Karpas-422 (cell line): ENCODE results near the gene TMEM51. TPM values are rescaled to one million over a fixed set of nuclear protein-coding genes. Genes with fewer than 3 reads are reported as not detected.

ENCODE experiments used
- DNase-seq: peaks from one replicate; pipeline ENCODE4 v3.0.0-alpha.2; 2015
- H2AFZ ChIP-seq: fragments of 200-600 bp; sonication (generic); 2 replicates; pipeline ENCODE4 v1.6.1; 2014; ENCODE audit warnings: antibody characterized with exemption, low read length, mixed read lengths
- H3K27ac ChIP-seq: fragments of 200-600 bp; sonication (generic); 2 replicates; pipeline ENCODE4 v1.5.1; 2014; ENCODE audit warnings: mild to moderate bottlenecking, low read length, moderate library complexity
- H3K27me3 ChIP-seq: fragments of 200-600 bp; sonication (generic); 2 replicates; pipeline ENCODE4 v1.6.1; 2014; ENCODE audit warnings: low read length, mixed read lengths
- H3K36me3 ChIP-seq: fragments of 200-600 bp; sonication (generic); 2 replicates; pipeline ENCODE4 v1.6.1; 2014; ENCODE audit warnings: low read length, mixed read lengths; ENCODE audit not compliant: insufficient read depth
- H3K4me1 ChIP-seq: fragments of 200-600 bp; sonication (generic); 2 replicates; pipeline ENCODE4 v1.6.1; 2014; ENCODE audit warnings: mild to moderate bottlenecking, low read length, mixed read lengths
- H3K4me2 ChIP-seq: fragments of 200-600 bp; sonication (generic); 2 replicates; pipeline ENCODE4 v1.6.1; 2014; ENCODE audit warnings: low read length, low read depth, mild to moderate bottlenecking; ENCODE audit not compliant: poor library complexity, severe bottlenecking
- H3K4me3 ChIP-seq: fragments of 200-600 bp; sonication (generic); 2 replicates; pipeline ENCODE4 v1.5.1; 2014; ENCODE audit warnings: mild to moderate bottlenecking, antibody characterized with exemption, low read length, mixed read lengths
- H3K79me2 ChIP-seq: fragments of 200-600 bp; sonication (generic); 2 replicates; pipeline ENCODE4 v1.6.1; 2014; ENCODE audit warnings: mild to moderate bottlenecking, low read length, mixed read lengths
- H3K9ac ChIP-seq: fragments of 200-600 bp; sonication (generic); 2 replicates; pipeline ENCODE4 v1.6.0; 2014; ENCODE audit warnings: low read length
- H3K9me2 ChIP-seq: fragments of 200-600 bp; sonication (generic), shearing (Covaris generic); replicated peaks from 2 replicates; pipeline ENCODE4 v1.6.0; 2014; ENCODE audit warnings: mild to moderate bottlenecking, low read length, moderate library complexity; ENCODE audit not compliant: insufficient read depth
- H3K9me3 ChIP-seq: fragments of 300-700, 200-600 bp; sonication (generic); 2 replicates; pipeline ENCODE4 v1.6.1; 2014; ENCODE audit warnings: low read length, mixed read lengths
- H4K20me1 ChIP-seq: fragments of 200-600 bp; sonication (generic); 2 replicates; pipeline ENCODE4 v1.6.1; 2014; ENCODE audit warnings: mild to moderate bottlenecking, antibody characterized with exemption, low read length, low read depth; ENCODE audit not compliant: insufficient read depth
- total RNA-seq: library from RNA; depleted of rRNA; stranded (reverse); fragments of >200 nt; shearing (Covaris generic); gene quantifications from 2 replicates; pipeline ENCODE4 v1.2.3, GENCODE V29; 2014; ENCODE audit warnings: low replicate concordance

Gene TMEM51
- total RNA-seq, 1 experiment from 2014 or later = not detected

DNA sequence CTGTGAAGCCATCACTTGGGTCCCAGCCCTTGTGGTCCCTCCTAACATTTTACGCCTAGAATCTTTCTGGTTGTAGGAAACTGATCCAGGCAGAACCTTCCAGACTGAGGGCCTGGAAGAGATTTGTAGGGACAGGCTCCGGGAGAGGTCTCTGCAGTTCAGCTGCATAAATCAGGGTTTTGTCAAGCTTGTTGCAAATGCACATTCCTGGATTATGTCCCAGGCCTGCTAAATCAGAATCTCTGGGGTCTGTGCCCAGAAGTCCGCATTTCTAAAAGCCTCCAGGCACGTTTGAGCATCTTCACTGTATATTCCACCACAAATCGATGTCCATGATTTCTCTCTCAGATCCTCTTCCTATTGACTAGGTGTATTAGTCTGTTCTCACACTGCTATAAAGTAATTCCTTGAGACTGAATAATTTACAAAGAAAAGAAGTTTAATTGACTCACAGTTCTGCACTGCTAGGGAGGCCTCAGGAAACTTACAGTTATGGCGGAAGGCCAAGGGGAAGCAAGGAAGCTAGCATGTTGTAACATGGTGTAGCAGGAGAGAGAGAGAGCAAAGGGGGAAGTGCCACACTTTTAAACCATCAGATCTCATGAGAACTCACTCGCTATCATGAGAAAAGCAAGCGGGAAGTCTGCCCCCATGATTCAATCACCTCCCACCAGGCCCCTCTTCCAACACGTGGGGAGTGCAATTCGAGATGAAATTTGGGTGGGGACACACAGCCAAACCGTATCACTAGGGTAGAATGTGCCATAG is 92.2 kb downstream of the TMEM51 start:
- H4K20me1 ChIP-seq = no peaks in the 10 kb centered on the region
- no peak overlapping the region for H3K4me3 ChIP-seq
- no peaks in the 10 kb centered on the region for H3K79me2 ChIP-seq
- no peak overlapping the region for H3K4me2 ChIP-seq
- H3K4me1 ChIP-seq = no peaks in the 10 kb centered on the region
- H3K9ac ChIP-seq = no peak overlapping the region
- H3K27ac ChIP-seq = no peak overlapping the region
- H2AFZ ChIP-seq = no peak overlapping the region
- H3K9me2 ChIP-seq = no peaks in the 10 kb centered on the region
- no peak for DNase-seq
- H3K27me3 ChIP-seq = no peaks in the 10 kb centered on the region
- H3K36me3 ChIP-seq = no peaks in the 10 kb centered on the region
- no peaks in the 10 kb centered on the region for H3K9me3 ChIP-seq

- no peaks in the 10 kb centered on the region for H3K36me3 ChIP-seq
- H3K4me1 ChIP-seq = no peaks in the 10 kb centered on the region
- H3K9ac ChIP-seq = no peak within 1 kb of the TSS
- no peak within 1 kb of the TSS for H3K27ac ChIP-seq
- no peak for DNase-seq
- no peaks in the 10 kb centered on the region for H3K27me3 ChIP-seq
- no peak within 1 kb of the TSS for H3K4me2 ChIP-seq
- H3K4me3 ChIP-seq = no peak within 1 kb of the TSS
- no peaks in the 10 kb centered on the region for H3K79me2 ChIP-seq
- no peaks in the 10 kb centered on the region for H4K20me1 ChIP-seq
- H3K9me2 ChIP-seq = no peaks in the 10 kb centered on the region
- no peaks in the 10 kb centered on the region for H3K9me3 ChIP-seq
- no peak within 1 kb of the TSS for H2AFZ ChIP-seq
These were observed 93.5 kb downstream of the TMEM51 start, which contains the start of gene FHAD1 for GRCh38 chr1:15246960-15247614. Gene FHAD1 (plus strand): TSS chr1:15247223. CDS start chr1:15251785, 4,562 bp downstream.

GRCh38 chr1:15248216-15248615 is 94.7 kb downstream of the TMEM51 start:
- Histone ChIP-seq H3K4me1 (no peaks in the 10 kb centered on the region), H3K4me2 (no peak overlapping the region), H3K36me3 (no peaks in the 10 kb centered on the region), H3K9me3 (no peaks in the 10 kb centered on the region), H3K27ac (no peak overlapping the region), H4K20me1 (no peaks in the 10 kb centered on the region), H3K9me2 (no peaks in the 10 kb centered on the region), H2AFZ (no peak overlapping the region), H3K9ac (no peak overlapping the region), H3K79me2 (no peaks in the 10 kb centered on the region), H3K27me3 (no peaks in the 10 kb centered on the region), H3K4me3 (no peak overlapping the region)
- no peak for DNase-seq

- H3K27ac ChIP-seq = no peak overlapping the region
- H3K27me3 ChIP-seq = no peaks in the 10 kb centered on the region
- no peak overlapping the region for H3K4me2 ChIP-seq
- H3K79me2 ChIP-seq = no peaks in the 10 kb centered on the region
- no peak overlapping the region for H3K9ac ChIP-seq
- H3K4me1 ChIP-seq = no peaks in the 10 kb centered on the region
- no peak overlapping the region for H2AFZ ChIP-seq
- no peaks in the 10 kb centered on the region for H3K36me3 ChIP-seq
- H4K20me1 ChIP-seq = no peaks in the 10 kb centered on the region
- H3K4me3 ChIP-seq = no peak overlapping the region
- H3K9me3 ChIP-seq = no peaks in the 10 kb centered on the region
- no peaks in the 10 kb centered on the region for H3K9me2 ChIP-seq
- no peak for DNase-seq
These were observed 95.5 kb downstream of the TMEM51 start for GRCh38 chr1:15249081-15249480.

GRCh38 chr1:15251857-15252835 is 98.6 kb downstream of the TMEM51 start:
- Histone ChIP-seq H3K9ac (no peak overlapping the region), H3K79me2 (no peaks in the 10 kb centered on the region), H3K4me2 (no peak overlapping the region), H3K36me3 (no peaks in the 10 kb centered on the region), H3K27me3 (no peaks in the 10 kb centered on the region), H3K4me1 (no peaks in the 10 kb centered on the region), H3K4me3 (no peak overlapping the region), H3K27ac (no peak overlapping the region), H4K20me1 (no peaks in the 10 kb centered on the region), H3K9me3 (no peaks in the 10 kb centered on the region), H2AFZ (no peak overlapping the region), H3K9me2 (no peaks in the 10 kb centered on the region)
- DNase-seq = no peak

DNA sequence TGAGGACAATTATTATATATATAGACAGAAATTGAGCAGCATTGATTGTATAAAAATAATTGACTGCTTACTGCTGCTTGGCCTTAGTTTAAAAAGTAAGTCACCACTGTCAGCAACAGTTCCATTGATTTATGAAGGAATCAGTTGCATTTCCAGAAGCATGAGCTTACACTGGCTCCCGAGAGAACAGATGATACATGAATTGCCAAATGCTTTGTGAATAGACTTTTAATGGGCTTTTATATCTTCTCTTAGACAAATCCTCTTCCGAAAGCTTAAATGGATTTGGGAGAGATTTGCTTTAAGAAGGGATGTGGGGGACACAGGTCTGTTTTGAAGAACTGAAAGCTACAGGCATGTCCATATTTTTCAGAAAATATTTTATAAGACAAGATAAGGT is 101.0 kb downstream of the TMEM51 start:
- Histone ChIP-seq H3K9me2 (no peaks in the 10 kb centered on the region), H3K4me3 (no peak overlapping the region), H3K9ac (no peak overlapping the region), H3K4me1 (no peaks in the 10 kb centered on the region), H3K9me3 (no peaks in the 10 kb centered on the region), H3K27me3 (no peaks in the 10 kb centered on the region), H2AFZ (no peak overlapping the region), H3K27ac (no peak overlapping the region), H3K79me2 (no peaks in the 10 kb centered on the region), H3K36me3 (no peaks in the 10 kb centered on the region), H3K4me2 (no peak overlapping the region), H4K20me1 (no peaks in the 10 kb centered on the region)
- DNase-seq = no peak

DNA sequence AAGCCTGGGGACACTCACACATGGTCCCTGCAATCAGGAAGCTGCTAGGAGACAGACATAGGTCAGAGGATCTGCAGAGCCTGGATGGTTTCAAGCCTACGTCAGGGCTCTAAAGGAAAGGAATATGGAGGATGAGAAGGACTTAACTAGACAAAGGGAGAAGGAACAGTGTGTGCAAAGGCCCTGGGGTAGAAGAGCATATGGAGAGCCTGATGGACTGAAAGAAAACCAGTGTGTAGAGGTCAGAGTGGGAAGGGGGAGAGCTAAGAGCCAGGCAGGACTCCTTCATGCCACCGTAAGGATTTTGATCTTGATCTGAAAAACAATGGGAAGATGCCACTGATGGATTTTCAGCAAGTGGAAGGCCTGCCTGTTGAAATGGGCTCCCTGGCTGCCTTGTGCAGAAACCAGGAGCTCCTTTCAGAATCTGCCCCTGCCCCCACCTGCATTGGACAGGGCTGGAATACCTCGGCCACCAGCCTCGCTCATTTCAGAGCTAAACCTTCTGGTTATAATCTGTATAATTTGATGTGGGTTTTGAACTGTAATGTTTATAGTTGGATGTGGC is 102.1 kb downstream of the TMEM51 start:
- Histone ChIP-seq H3K27ac (no peak overlapping the region), H3K27me3 (no peaks in the 10 kb centered on the region), H3K79me2 (no peaks in the 10 kb centered on the region), H3K9me2 (no peaks in the 10 kb centered on the region), H2AFZ (no peak overlapping the region), H4K20me1 (no peaks in the 10 kb centered on the region), H3K9me3 (no peaks in the 10 kb centered on the region), H3K4me1 (no peaks in the 10 kb centered on the region), H3K4me3 (no peak overlapping the region), H3K9ac (no peak overlapping the region), H3K36me3 (no peaks in the 10 kb centered on the region), H3K4me2 (no peak overlapping the region)
- DNase-seq = no peak
